Activated CD4-positive, alpha-beta T cell treated with anti-CD3 and anti-CD28 coated beads for 36 hours (primary cell): Measurements from ENCODE around the gene CD300LF. TPM values are rescaled to one million over a fixed set of nuclear protein-coding genes. Genes with fewer than 3 reads are reported as not detected.

Experiments
- ATAC-seq: fragments of 200-7000 bp; cut with Tn5 transposase; one replicate; pipeline ENCODE4 v1.10.0; 2021; ENCODE audit warnings: mild to moderate bottlenecking, moderate library complexity
- CTCF ChIA-PET: fragments of 350-600 bp; sonication (Branson Sonifier 250); formaldehyde crosslinking; loops from one replicate; lab custom pipeline; 2021; ENCODE audit warnings: antibody characterized with exemption; lab: Charles Lee
- POLR2A ChIA-PET: fragments of 350-600 bp; sonication (Branson Sonifier 250); formaldehyde crosslinking; loops from one replicate; lab custom pipeline; 2021; ENCODE audit warnings: antibody characterized with exemption, inconsistent platforms; lab: Charles Lee
- DNase-seq: peaks from one replicate; pipeline ENCODE4 v3.0.0-alpha.2; 2020
- H3K27ac Mint-ChIP-seq: one replicate; pipeline ENCODE4 v1.8.0; 2021; ENCODE audit warnings: mixed read lengths
- H3K27me3 Mint-ChIP-seq: one replicate; pipeline ENCODE4 v1.8.0; 2021; ENCODE audit warnings: mixed read lengths
- H3K36me3 Mint-ChIP-seq: one replicate; pipeline ENCODE4 v1.8.0; 2021; ENCODE audit warnings: low read depth, mixed read lengths
- H3K4me1 Mint-ChIP-seq: one replicate; pipeline ENCODE4 v1.8.0; 2021; ENCODE audit warnings: mixed read lengths
- H3K4me3 Mint-ChIP-seq: one replicate; pipeline ENCODE4 v1.8.0; 2021; ENCODE audit warnings: mild to moderate bottlenecking, moderate library complexity, mixed read lengths
- H3K9me3 Mint-ChIP-seq: one replicate; pipeline ENCODE4 v1.8.0; 2021; ENCODE audit warnings: low read depth, mixed read lengths
- intact Hi-C, 2 experiments: fragments of 100-400 bp; cut with DNase I in 1 of 2; cut with micrococcal nuclease in 1 of 2; formaldehyde crosslinking; loops; one replicate each; pipeline versions ENCODE4 v1.14.2 to v1.15.1; 2022 to 2024; cut with DNase I, micrococcal nuclease
- total RNA-seq, 2 experiments: library from RNA; stranded (reverse); gene quantifications; one replicate each; pipeline ENCODE4 v1.2.3, GENCODE V29; 2021

The CD300LF gene
- total RNA-seq, 2 experiments from 2014 or later = not detected

DNA sequence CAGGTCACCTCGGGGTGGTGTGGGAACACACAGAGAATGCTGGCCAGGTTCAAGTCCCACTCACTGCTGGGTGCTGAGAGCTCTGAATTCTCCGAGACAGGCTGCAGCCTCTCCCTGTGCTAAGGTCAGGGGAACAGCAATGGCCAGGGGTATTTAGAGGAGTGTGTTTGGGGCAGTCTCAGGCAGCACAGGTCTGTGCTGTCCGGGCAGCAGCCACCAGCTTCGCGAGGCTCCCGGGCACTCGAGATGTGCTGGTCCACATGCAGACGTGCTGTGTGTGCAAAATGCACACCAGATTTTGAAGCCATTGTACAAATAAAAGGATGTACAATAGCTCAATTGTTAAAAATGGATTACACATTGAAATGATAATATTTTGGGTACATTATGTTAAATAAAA is 42.8 kb upstream of the CD300LF start:
- CTCF ChIA-PET = interaction anchor here (0.5 to 8.2 kb wide), 4 partner anchors 8 to 98 kb away, joined by 3 to 82 read pairs (median 32); partner anchors contain the start of gene NHERF1
- Mint-ChIP-seq H3K27ac (no peak overlapping the region), H3K27me3 (no peaks in the 10 kb centered on the region), H3K4me1 (peaks cover 91% of the 10 kb centered on the region), H3K4me3 (no peak overlapping the region), H3K36me3 (peaks cover 30% of the 10 kb centered on the region), H3K9me3 (no peaks in the 10 kb centered on the region)
- intact Hi-C loops = no loop called here
- ATAC-seq (no peak), DNase-seq (no peak)
- POLR2A ChIA-PET = interaction anchor here (1.1 kb wide), 1 partner anchor 291 kb away, joined by 6 read pairs; the partner anchor contains the start of genes ATP5PD and KCTD2

DNA sequence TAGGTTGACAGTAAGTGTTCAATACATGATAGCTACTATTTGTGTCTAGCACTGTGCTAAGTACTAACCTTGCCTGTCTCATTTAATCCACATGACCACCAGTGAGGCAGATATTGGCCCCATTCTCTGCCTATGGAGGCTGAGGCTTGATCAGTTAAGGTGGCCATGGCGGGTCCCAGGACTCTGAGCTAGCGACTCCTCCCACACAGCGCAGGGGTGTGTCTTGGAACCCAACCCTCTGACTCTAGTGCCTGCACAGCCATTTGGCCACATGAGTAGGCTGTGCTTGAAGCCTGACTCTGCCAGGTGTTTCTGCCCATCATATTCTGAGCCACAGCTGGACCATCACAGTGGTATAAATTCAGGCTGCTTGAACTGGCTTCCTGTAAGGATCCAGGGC is 42.1 kb upstream of the CD300LF start:
- no peak overlapping the region for H3K4me3 Mint-ChIP-seq
- H3K36me3 Mint-ChIP-seq = peaks cover 36% of the 10 kb centered on the region
- intact Hi-C loops = no loop called here
- ChIA-PET CTCF (interaction anchor here (1.2 to 8.2 kb wide), 6 partner anchors 8 to 97 kb away, joined by 3 to 82 read pairs (median 12); partner anchors contain the start of gene NHERF1), POLR2A (no interaction called here)
- no peaks in the 10 kb centered on the region for H3K27me3 Mint-ChIP-seq
- H3K9me3 Mint-ChIP-seq = no peaks in the 10 kb centered on the region
- DNase-seq = peak; percentile 46
- H3K27ac Mint-ChIP-seq = peak overlapping the region; percentile 47
- ATAC-seq = no peak
- peaks cover 84% of the 10 kb centered on the region for H3K4me1 Mint-ChIP-seq

DNA sequence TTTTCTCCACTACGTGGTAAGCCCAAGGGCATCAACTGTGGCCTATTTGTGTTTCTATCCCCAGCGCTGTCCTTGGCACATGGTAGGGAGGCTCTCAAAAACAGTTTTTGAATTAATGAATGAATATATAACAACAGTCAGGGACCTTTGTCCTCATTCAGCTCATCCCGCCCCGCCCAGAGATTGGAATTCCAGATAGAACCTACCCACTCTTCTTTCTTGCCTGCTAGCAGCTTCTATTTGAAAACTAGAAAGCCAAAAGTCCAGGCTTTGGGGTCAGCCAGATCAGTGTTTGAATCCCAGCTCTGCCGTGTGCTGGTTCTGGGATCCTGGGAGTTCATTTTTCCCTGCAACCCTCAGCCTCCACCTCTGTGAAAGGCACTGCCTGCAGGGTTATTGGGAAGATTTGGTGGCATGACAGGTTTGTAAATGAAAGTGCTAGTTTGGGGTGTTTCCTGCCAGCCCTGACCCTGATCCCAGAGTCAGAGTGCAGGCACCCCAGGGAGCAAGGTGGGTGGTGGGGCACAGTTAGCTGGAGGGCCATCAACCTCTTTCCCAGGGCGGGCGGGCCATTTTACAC is 40.2 kb upstream of the CD300LF start:
- peak overlapping the region; percentile 98 for H3K4me3 Mint-ChIP-seq
- H3K27ac Mint-ChIP-seq = peak overlapping the region; percentile 90
- H3K36me3 Mint-ChIP-seq = peaks cover 40% of the 10 kb centered on the region

DNA sequence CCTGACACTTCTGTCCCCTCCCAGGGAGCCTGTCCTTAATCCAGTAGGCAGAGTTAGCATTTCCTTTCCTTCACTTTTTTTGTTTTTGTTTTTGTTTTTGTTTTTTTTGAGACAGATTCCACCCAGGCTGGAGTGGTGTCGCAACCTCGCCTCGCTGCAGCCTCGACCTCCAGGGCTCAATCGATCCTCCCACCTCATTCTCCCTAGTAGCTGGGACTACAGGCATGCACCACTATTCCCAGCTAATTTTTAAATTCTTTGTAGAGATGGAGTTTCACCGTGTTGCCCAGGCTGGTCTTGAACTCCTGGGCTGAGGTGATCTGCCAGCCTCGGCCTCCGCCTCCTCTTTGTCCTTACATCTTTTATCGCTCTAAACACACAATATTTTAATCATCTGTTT is 39.7 kb upstream of the CD300LF start:
- Mint-ChIP-seq H3K4me1 (peaks cover 64% of the 10 kb centered on the region), H3K27me3 (no peaks in the 10 kb centered on the region), H3K9me3 (no peaks in the 10 kb centered on the region), H3K36me3 (peaks cover 40% of the 10 kb centered on the region), H3K4me3 (peak overlapping the region; percentile 98), H3K27ac (peak overlapping the region; percentile 90)
- ATAC-seq (no peak), DNase-seq (no peak)
- intact Hi-C loops = no loop called here
- CTCF ChIA-PET = interaction anchor here (1.2 to 2.0 kb wide), 6 partner anchors 10 to 121 kb away, joined by 4 to 11 read pairs (median 6); partner anchors contain the start of gene FDXR
- POLR2A ChIA-PET = interaction anchor here (0.7 kb wide), 1 partner anchor 9 kb away, joined by 3 read pairs; no protein-coding TSS in a partner anchor

More for the DNA sequence above, 40.2 kb upstream of the CD300LF start:
- no peak for DNase-seq
- H3K9me3 Mint-ChIP-seq = no peaks in the 10 kb centered on the region
- ChIA-PET CTCF (interaction anchor here (0.6 to 2.2 kb wide), 6 partner anchors 11 to 995 kb away, joined by 3 to 11 read pairs (median 4); no protein-coding TSS in a partner anchor), POLR2A (interaction anchor here (0.7 kb wide), 1 partner anchor 9 kb away, joined by 3 read pairs; no protein-coding TSS in a partner anchor)
- H3K27me3 Mint-ChIP-seq = no peaks in the 10 kb centered on the region
- intact Hi-C loops = no loop called here
- ATAC-seq = no peak
- peaks cover 65% of the 10 kb centered on the region for H3K4me1 Mint-ChIP-seq

DNA sequence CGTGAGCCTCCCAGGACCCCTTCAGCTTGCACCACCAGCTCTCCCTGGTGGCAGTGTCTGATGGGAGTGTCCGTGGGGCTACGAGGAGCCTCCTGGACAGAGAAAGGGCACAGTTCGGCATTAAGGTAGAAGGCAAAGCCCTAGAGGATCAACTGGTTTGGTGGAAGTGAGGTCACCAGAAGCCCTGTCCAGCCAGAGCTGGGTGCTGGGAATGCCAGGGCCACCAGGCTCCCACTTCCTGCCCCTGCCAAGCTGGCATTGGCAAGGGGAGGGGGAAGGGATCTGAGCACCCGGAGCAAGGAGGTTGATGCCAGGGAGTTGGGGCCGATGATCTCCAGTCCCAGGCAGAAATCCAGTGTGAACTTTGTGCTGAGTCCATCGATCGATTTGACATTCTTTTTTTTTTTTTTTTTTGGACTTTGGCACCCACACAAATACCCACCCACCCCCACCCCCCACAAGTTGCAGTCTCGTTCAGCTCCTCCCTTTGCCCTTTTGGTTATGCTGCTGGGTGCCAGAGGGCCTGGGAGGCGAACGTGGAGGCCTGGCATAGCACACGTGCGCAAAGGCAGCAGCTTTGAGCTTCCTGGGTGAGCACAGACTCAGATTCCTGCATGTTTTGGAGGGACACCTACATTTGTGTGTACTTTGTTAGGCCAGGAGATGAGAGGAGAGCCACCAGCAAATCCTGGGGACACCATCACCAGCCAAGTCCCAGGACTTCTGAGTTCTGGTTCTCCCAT is 37.8 kb upstream of the CD300LF start:
- peak overlapping the region; percentile 91 for H3K27ac Mint-ChIP-seq
- ATAC-seq (no peak), DNase-seq (peak; percentile 57)
- ChIA-PET CTCF (interaction anchor here (0.5 to 6.7 kb wide), 14 partner anchors 7 to 470 kb away, joined by 3 to 82 read pairs (median 6); partner anchors contain the start of genes NAT9 and RAB37), POLR2A (no interaction called here)
- H3K27me3 Mint-ChIP-seq = no peaks in the 10 kb centered on the region
- H3K36me3 Mint-ChIP-seq = peaks cover 40% of the 10 kb centered on the region
- peak overlapping the region; percentile 98 for H3K4me3 Mint-ChIP-seq
- no peaks in the 10 kb centered on the region for H3K9me3 Mint-ChIP-seq
- peaks cover 60% of the 10 kb centered on the region for H3K4me1 Mint-ChIP-seq
- intact Hi-C loops = loop anchor here in 1 of 2 experiments (1.0 kb wide), 1 partner anchor 8 kb away; no protein-coding TSS in a partner anchor

DNA sequence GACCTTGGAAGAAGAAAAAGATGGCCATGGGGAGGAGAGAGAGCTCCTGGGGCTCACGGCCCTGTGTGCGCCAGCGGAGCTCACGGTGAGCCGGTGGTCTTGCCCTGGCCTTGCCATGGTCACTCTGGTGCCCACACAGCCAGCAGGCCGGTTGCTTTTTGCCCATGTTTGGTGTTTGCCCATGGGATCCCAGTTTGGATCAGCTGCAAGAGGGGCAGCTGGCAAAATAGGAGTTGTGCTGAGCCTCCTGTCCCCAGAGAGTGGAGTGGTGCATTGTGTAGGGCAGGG is 37.3 kb upstream of the CD300LF start:
- peaks cover 40% of the 10 kb centered on the region for H3K36me3 Mint-ChIP-seq
- no peaks in the 10 kb centered on the region for H3K9me3 Mint-ChIP-seq
- CTCF ChIA-PET = interaction anchor here (0.8 to 6.7 kb wide), 10 partner anchors 7 to 184 kb away, joined by 3 to 82 read pairs (median 6); partner anchors contain the start of gene RAB37
- peaks cover 55% of the 10 kb centered on the region for H3K4me1 Mint-ChIP-seq
- no peaks in the 10 kb centered on the region for H3K27me3 Mint-ChIP-seq
- H3K4me3 Mint-ChIP-seq = peak overlapping the region; percentile 98
- POLR2A ChIA-PET = no interaction called here
- ATAC-seq (no peak), DNase-seq (no peak)
- intact Hi-C loops = loop anchor here in 1 of 2 experiments (1.0 kb wide), 1 partner anchor 8 kb away; no protein-coding TSS in a partner anchor
- H3K27ac Mint-ChIP-seq = peak overlapping the region; percentile 91

DNA sequence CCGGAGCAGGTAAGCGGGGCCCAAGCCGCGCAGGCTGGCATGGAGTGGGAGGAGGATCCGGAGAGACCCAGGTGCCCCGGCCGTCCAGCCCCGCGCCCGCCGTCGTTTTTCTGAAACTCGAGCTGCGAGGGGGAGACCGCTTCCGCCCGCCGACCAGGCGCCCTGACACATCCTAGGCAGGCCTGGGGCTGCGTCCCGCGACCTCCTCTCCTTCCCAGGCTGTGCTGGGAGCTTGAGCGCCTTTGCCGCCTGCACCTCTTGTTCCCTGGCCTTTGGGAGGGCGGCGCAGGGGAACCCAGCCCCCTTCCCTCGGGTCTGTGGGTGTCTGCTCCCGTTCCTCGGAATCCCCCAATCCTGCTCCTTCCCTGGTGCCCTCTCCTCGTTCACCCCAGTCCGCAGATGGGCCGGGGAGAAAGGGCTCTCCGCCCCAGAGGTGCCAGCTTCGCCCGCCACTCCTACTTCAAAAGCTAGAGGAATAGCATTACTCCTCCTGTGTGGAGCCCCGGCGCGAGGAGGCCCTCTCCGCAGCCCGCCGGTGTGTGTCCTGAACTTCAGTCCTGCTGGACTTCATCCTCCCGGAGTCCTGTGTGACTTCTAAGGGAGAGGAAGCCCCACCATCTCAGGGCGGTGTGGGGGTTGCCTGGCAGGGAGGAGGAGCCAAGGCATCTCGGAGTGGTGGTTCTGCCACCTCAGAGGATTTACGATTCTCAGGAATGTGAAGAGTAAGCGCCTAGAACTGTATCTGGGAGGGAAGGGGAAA is 36.7 kb upstream of the CD300LF start:
- Mint-ChIP-seq H3K27ac (peak overlapping the region; percentile 91), H3K27me3 (no peaks in the 10 kb centered on the region), H3K9me3 (no peaks in the 10 kb centered on the region), H3K4me1 (peaks cover 55% of the 10 kb centered on the region), H3K4me3 (peak overlapping the region; percentile 98), H3K36me3 (peaks cover 37% of the 10 kb centered on the region)
- ChIA-PET CTCF (interaction anchor here (0.6 to 6.7 kb wide), 13 partner anchors 8 to 342 kb away, joined by 3 to 82 read pairs (median 4); partner anchors contain the start of genes GRIN2C and RAB37), POLR2A (interaction anchor here (0.5 to 0.7 kb wide), 2 partner anchors 27 to 1387 kb away, joined by 3 to 4 read pairs; partner anchors contain the start of gene NAT9)
- intact Hi-C loops = loop anchor here in 1 of 2 experiments (1.0 to 5.0 kb wide), 2 partner anchors 9 to 433 kb away; partner anchors contain the start of gene SUMO2
- peak; percentile 76 for DNase-seq
- ATAC-seq = peak; percentile 2

DNA sequence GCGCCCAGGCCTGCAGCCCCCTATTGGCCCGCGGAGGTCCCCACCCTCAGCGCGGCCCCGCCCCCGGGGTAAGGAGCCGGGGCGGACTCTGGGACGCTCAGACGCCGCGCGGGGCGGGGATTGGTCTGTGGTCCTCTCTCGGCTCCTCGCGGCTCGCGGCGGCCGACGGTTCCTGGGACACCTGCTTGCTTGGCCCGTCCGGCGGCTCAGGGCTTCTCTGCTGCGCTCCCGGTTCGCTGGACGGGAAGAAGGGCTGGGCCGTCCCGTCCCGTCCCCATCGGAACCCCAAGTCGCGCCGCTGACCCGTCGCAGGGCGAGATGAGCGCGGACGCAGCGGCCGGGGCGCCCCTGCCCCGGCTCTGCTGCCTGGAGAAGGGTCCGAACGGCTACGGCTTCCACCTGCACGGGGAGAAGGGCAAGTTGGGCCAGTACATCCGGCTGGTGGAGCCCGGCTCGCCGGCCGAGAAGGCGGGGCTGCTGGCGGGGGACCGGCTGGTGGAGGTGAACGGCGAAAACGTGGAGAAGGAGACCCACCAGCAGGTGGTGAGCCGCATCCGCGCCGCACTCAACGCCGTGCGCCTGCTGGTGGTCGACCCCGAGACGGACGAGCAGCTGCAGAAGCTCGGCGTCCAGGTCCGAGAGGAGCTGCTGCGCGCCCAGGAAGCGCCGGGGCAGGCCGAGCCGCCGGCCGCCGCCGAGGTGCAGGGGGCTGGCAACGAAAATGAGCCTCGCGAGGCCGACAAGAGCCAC is 36.0 kb upstream of the CD300LF start, which contains the start of gene NHERF1:
NHERF1 (plus strand) TSS at position 100 of the 750 bp plus-strand sequence; CDS start at position 319, 219 bp downstream.
- ATAC-seq (peak; percentile 90), DNase-seq (peak; percentile 97)
- H3K9me3 Mint-ChIP-seq = no peaks in the 10 kb centered on the region
- peak within 1 kb of the TSS; percentile 91 for H3K27ac Mint-ChIP-seq
- intact Hi-C loops = loop anchor here (1.0 to 5.0 kb wide), 6 partner anchors 28 to 545 kb away; partner anchors contain the start of genes NAT9 (in 2 of the 2), KCTD2 (in 1 of the 2), RPL38 (in 1 of the 2) and SUMO2 (in 1 of the 2)
- peak within 1 kb of the TSS; percentile 98 for H3K4me3 Mint-ChIP-seq
- ChIA-PET CTCF (interaction anchor here (0.6 to 6.7 kb wide), 8 partner anchors 9 to 343 kb away, joined by 3 to 82 read pairs (median 5); partner anchors contain the start of genes GRIN2C and RAB37), POLR2A (interaction anchor here (0.5 to 0.7 kb wide), 2 partner anchors 28 to 1386 kb away, joined by 3 to 4 read pairs; partner anchors contain the start of gene NAT9)
- H3K4me1 Mint-ChIP-seq = peaks cover 56% of the 10 kb centered on the region
- no peaks in the 10 kb centered on the region for H3K27me3 Mint-ChIP-seq
- peaks cover 36% of the 10 kb centered on the region for H3K36me3 Mint-ChIP-seq

DNA sequence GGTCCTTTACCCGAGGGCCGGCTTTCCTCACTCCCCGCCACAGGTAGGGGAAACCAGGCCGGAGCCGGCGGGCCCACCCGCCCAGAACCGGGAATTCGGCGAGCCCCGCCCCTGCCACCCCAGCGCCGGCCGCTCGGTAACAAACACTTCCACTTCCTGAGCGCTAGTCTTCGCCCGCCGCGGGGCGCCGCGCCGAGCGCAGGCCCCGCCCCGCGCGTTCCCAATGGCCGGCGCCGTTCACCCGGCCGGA is 35.5 kb upstream of the CD300LF start:
- Mint-ChIP-seq H3K4me1 (peaks cover 56% of the 10 kb centered on the region), H3K9me3 (no peaks in the 10 kb centered on the region), H3K27ac (no peak overlapping the region), H3K36me3 (peaks cover 31% of the 10 kb centered on the region), H3K4me3 (peak overlapping the region; percentile 66), H3K27me3 (no peaks in the 10 kb centered on the region)
- intact Hi-C loops = loop anchor here (1.0 to 5.0 kb wide), 6 partner anchors 28 to 545 kb away; partner anchors contain the start of genes NAT9 (in 2 of the 2), KCTD2 (in 1 of the 2), RPL38 (in 1 of the 2) and SUMO2 (in 1 of the 2)
- DNase-seq (no peak), ATAC-seq (no peak)
- CTCF ChIA-PET = interaction anchor here (4.3 to 6.7 kb wide), 4 partner anchors 9 to 114 kb away, joined by 31 to 93 read pairs (median 58); partner anchors contain the start of gene NAT9
- POLR2A ChIA-PET = no interaction called here
